OCI-M1 (cell line): ENCODE measurements around the gene RCVRN.

ENCODE experiments used
- DNase-seq: peaks from one replicate; lab custom pipeline; 2025; lab: John Stamatoyannopoulos, UW

The RCVRN gene

GRCh38 chr17:9850151-9850550, 54.9 kb downstream of the RCVRN start:
- DNase-seq, result no peak
